HG02870 (cell line): ENCODE results near the gene SH2B3.

Source experiments
- ATAC-seq: cut with Tn5 transposase; IDR thresholded peaks from one replicate; pipeline ENCODE4 v1.9.1; 2021; ENCODE audit warnings: mild to moderate bottlenecking, moderate library complexity; ENCODE audit not compliant: unreplicated experiment

The SH2B3 gene

GRCh38 chr12:111443086-111443485 is 37.4 kb downstream of the SH2B3 start:
- ATAC-seq = no peak

GRCh38 chr12:111443586-111443985 is 37.9 kb downstream of the SH2B3 start:
- no peak for ATAC-seq

GRCh38 chr12:111444314-111444924 is 38.7 kb downstream of the SH2B3 start:
- ATAC-seq = peak; percentile 37

GRCh38 chr12:111444925-111445725 is 39.4 kb downstream of the SH2B3 start:
- peak; percentile 83 for ATAC-seq

GRCh38 chr12:111445726-111446581 is 40.2 kb downstream of the SH2B3 start:
- no peak for ATAC-seq

GRCh38 chr12:111446631-111447570 is 41.2 kb downstream of the SH2B3 start:
- no peak for ATAC-seq

GRCh38 chr12:111447571-111448265 is 42.0 kb downstream of the SH2B3 start:
- ATAC-seq = no peak

- no peak for ATAC-seq
Measured at GRCh38 chr12:111448266-111448830, 42.6 kb downstream of the SH2B3 start.

GRCh38 chr12:111448846-111449790 is 43.4 kb downstream of the SH2B3 start:
- ATAC-seq = no peak

GRCh38 chr12:111450676-111451075 is 45.0 kb downstream of the SH2B3 start:
- ATAC-seq = no peak

- no peak for ATAC-seq
Measured at GRCh38 chr12:111451232-111451631, 45.5 kb downstream of the SH2B3 start.

GRCh38 chr12:111451649-111452129 is 46.0 kb downstream of the SH2B3 start:
- ATAC-seq = no peak

GRCh38 chr12:111453071-111453989 is 47.6 kb downstream of the SH2B3 start:
- no peak for ATAC-seq

GRCh38 chr12:111454311-111454710 is 48.6 kb downstream of the SH2B3 start:
- no peak for ATAC-seq

GRCh38 chr12:111454716-111455447 is 49.2 kb downstream of the SH2B3 start:
- ATAC-seq = no peak
